Measurements from ENCODE around the gene RNF144B. TPM values are rescaled to one million over a fixed set of nuclear protein-coding genes. Genes with fewer than 3 reads are reported as not detected.

The RNF144B gene
- total and polyA plus RNA-seq, 8 donors: 1.7 to 18.7 (median 6.1) TPM

GRCh38 chr6:18368277-18369105, 18.7 kb upstream of the RNF144B start:
- H3K36me3 ChIP-seq: no peaks in the 10 kb centered on the region
- no peaks in the 10 kb centered on the region for H3K4me1 ChIP-seq
- TF ChIP-seq CTCF (IDR thresholded peaks at IDR 0.05): no peak
- intact Hi-C loops (cut with DNase I): no loop called here
- ATAC-seq (no peak), DNase-seq (no peak), FAIRE-seq (no peak)
- H3K4me3 ChIP-seq: no peak overlapping the region
- no peak overlapping the region for H3K27ac ChIP-seq
- WGBS, 2 donors: 93 to 96% methylated on average over 25 of the region's 25 CpGs
- H3K27me3 ChIP-seq: no peaks in the 10 kb centered on the region
- H3K9me3 ChIP-seq: no peaks in the 10 kb centered on the region

- no peaks in the 10 kb centered on the region for H3K27me3 ChIP-seq
- no peak for FAIRE-seq
- WGBS, 2 donors: 86 to 89% methylated on average over 5 of the region's 5 CpGs
- no peak for TF ChIP-seq CTCF (IDR thresholded peaks at IDR 0.05)
- DNase-seq: no peak
- no peaks in the 10 kb centered on the region for H3K36me3 ChIP-seq
- no peaks in the 10 kb centered on the region for H3K4me1 ChIP-seq
- intact Hi-C loops (cut with DNase I): no loop called here
- H3K9me3 ChIP-seq: no peaks in the 10 kb centered on the region
- no peak overlapping the region for H3K27ac ChIP-seq
- no peak for ATAC-seq
- no peak overlapping the region for H3K4me3 ChIP-seq
These were observed 16.1 kb upstream of the RNF144B start for GRCh38 chr6:18371010-18371409.

GRCh38 chr6:18371656-18372055, 15.5 kb upstream of the RNF144B start:
- intact Hi-C loops (cut with DNase I): no loop called here
- ATAC-seq (no peak), FAIRE-seq (no peak), DNase-seq (no peak)
- no peaks in the 10 kb centered on the region for H3K9me3 ChIP-seq
- WGBS, 2 donors: 92 to 97% methylated on average over 2 of the region's 2 CpGs
- no peaks in the 10 kb centered on the region for H3K27me3 ChIP-seq
- no peaks in the 10 kb centered on the region for H3K4me1 ChIP-seq
- H3K4me3 ChIP-seq: no peak overlapping the region
- no peak overlapping the region for H3K27ac ChIP-seq
- TF ChIP-seq CTCF (IDR thresholded peaks at IDR 0.05): no peak
- no peaks in the 10 kb centered on the region for H3K36me3 ChIP-seq

GRCh38 chr6:18380158-18380836, 6.9 kb upstream of the RNF144B start:
- WGBS, 2 donors: 83 to 88% methylated on average over 4 of the region's 4 CpGs
- DNase-seq: no peak
- Histone ChIP-seq H3K27ac (no peak overlapping the region), H3K4me1 (no peaks in the 10 kb centered on the region), H3K36me3 (no peaks in the 10 kb centered on the region), H3K4me3 (no peak overlapping the region), H3K9me3 (no peaks in the 10 kb centered on the region), H3K27me3 (no peaks in the 10 kb centered on the region)
- no peak for ATAC-seq
- intact Hi-C loops (cut with DNase I): no loop called here
- no peak for FAIRE-seq
- no peak for TF ChIP-seq CTCF (IDR thresholded peaks at IDR 0.05)

- DNase-seq: no peak
- intact Hi-C loops (cut with DNase I): no loop called here
These were observed 6.3 kb upstream of the RNF144B start for GRCh38 chr6:18380851-18381250.

More at GRCh38 chr6:18380851-18381250, 6.3 kb upstream of the RNF144B start:
- Histone ChIP-seq H3K36me3 (no peaks in the 10 kb centered on the region), H3K27ac (no peak overlapping the region), H3K4me3 (no peak overlapping the region), H3K27me3 (no peaks in the 10 kb centered on the region), H3K9me3 (no peaks in the 10 kb centered on the region), H3K4me1 (no peaks in the 10 kb centered on the region)
- WGBS, 2 donors: 87 to 93% methylated on average over 4 of the region's 4 CpGs
- FAIRE-seq (no peak), ATAC-seq (no peak)
- no peak for TF ChIP-seq CTCF (IDR thresholded peaks at IDR 0.05)

Measured in pancreas (tissue), 10 donors.